WTC11 (cell line): ENCODE results near the gene RSPRY1.

ENCODE experiments used
- AFF4 ChIP-seq: sonication (generic); formaldehyde crosslinking; IDR thresholded peaks from 2 replicates; pipeline ENCODE4 v1.8.1; 2023; ENCODE audit warnings: mild to moderate bottlenecking, missing genetic modification reagents, borderline replicate concordance
- ATF2 ChIP-seq: sonication (generic); formaldehyde crosslinking; IDR thresholded peaks from 2 replicates; pipeline ENCODE4 v1.8.1; 2022; ENCODE audit warnings: low read depth, missing genetic modification reagents, borderline replicate concordance
- CTCF ChIP-seq: fragments of 200-600 bp; IDR thresholded peaks from 2 replicates; pipeline ENCODE4 v1.8.0; 2022; ENCODE audit warnings: antibody characterized with exemption
- FOXK1 ChIP-seq: sonication (generic); formaldehyde crosslinking; IDR thresholded peaks from 2 replicates; pipeline ENCODE4 v1.8.0; 2022; ENCODE audit warnings: mild to moderate bottlenecking, moderate library complexity, missing genetic modification reagents
- FOXP1 ChIP-seq: sonication (generic); formaldehyde crosslinking; IDR thresholded peaks from 2 replicates; pipeline ENCODE4 v1.8.0; 2022; ENCODE audit warnings: missing genetic modification reagents, mild to moderate bottlenecking, moderate library complexity, borderline replicate concordance
- JAZF1 ChIP-seq: fragments of 250-450 bp; sonication (Bioruptor Pico); IDR thresholded peaks from 2 replicates; pipeline ENCODE4 v1.9.0; 2021; ENCODE audit warnings: moderate library complexity, mild to moderate bottlenecking, inconsistent platforms
- JUN ChIP-seq: sonication (generic); formaldehyde crosslinking; IDR thresholded peaks from 2 replicates; pipeline ENCODE4 v1.8.0; 2023; ENCODE audit warnings: mild to moderate bottlenecking, missing genetic modification reagents
- NFE2L1 ChIP-seq: sonication (generic); formaldehyde crosslinking; IDR thresholded peaks from 2 replicates; pipeline ENCODE4 v1.8.1; 2023; ENCODE audit warnings: missing genetic modification reagents
- NFYB ChIP-seq: sonication (generic); formaldehyde crosslinking; conservative IDR thresholded peaks from 2 replicates; pipeline ENCODE4 v1.8.0; 2022; ENCODE audit warnings: low read depth, missing genetic modification reagents
- NR2C2 ChIP-seq: sonication (generic); formaldehyde crosslinking; IDR thresholded peaks from 2 replicates; pipeline ENCODE4 v1.8.0; 2022; ENCODE audit warnings: mild to moderate bottlenecking, missing genetic modification reagents
- PREB ChIP-seq: sonication (generic); formaldehyde crosslinking; IDR thresholded peaks from 2 replicates; pipeline ENCODE4 v1.8.1; 2022; ENCODE audit warnings: mild to moderate bottlenecking, missing genetic modification reagents, moderate library complexity, borderline replicate concordance
- TEAD4 ChIP-seq: sonication (generic); formaldehyde crosslinking; IDR thresholded peaks from 2 replicates; pipeline ENCODE4 v1.8.0; 2022; ENCODE audit warnings: mild to moderate bottlenecking, missing genetic modification reagents
- USF2 ChIP-seq: sonication (generic); formaldehyde crosslinking; IDR thresholded peaks from 2 replicates; pipeline ENCODE4 v1.8.1; 2023; ENCODE audit warnings: mild to moderate bottlenecking, missing genetic modification reagents, moderate library complexity
- ZNF138 ChIP-seq: sonication (generic); formaldehyde crosslinking; conservative IDR thresholded peaks from 2 replicates; pipeline ENCODE4 v1.8.1; 2022; ENCODE audit warnings: mild to moderate bottlenecking, moderate library complexity, missing genetic modification reagents

GRCh38 chr16:57238682-57239081 lies 52.6 kb downstream of the RSPRY1 start:
- TF ChIP-seq ZNF138 (CRISPR knock-in tag) (no peak), CTCF (no peak), NFYB (CRISPR knock-in tag) (no peak), FOXP1 (no peak), JUN (CRISPR knock-in tag) (no peak), ATF2 (CRISPR knock-in tag) (no peak), USF2 (no peak), PREB (CRISPR knock-in tag) (no peak), NR2C2 (no peak), NFE2L1 (CRISPR knock-in tag) (no peak), AFF4 (CRISPR knock-in tag) (no peak), FOXK1 (CRISPR knock-in tag) (no peak), JAZF1 (CRISPR knock-in tag) (no peak), TEAD4 (CRISPR knock-in tag) (no peak)
